Muscle layer of duodenum (tissue), 2 donors: Measurements from ENCODE around the gene NCDN.

Experiments
- H3K27ac ChIP-seq: one replicate; pipeline ENCODE4 v1.7.0; 2013; ENCODE audit warnings: mild to moderate bottlenecking, low read length
- H3K27me3 ChIP-seq: one replicate; pipeline ENCODE4 v1.7.0; 2013; ENCODE audit warnings: low read depth, mild to moderate bottlenecking, control low read depth, low read length
- H3K36me3 ChIP-seq, 2 donors: one replicate each; pipeline ENCODE4 v1.7.0; 2013; ENCODE audit warnings: low read length in 2 of 2, control low read depth in 1 of 2, mild to moderate bottlenecking in 1 of 2; ENCODE audit not compliant: insufficient read depth in 2 of 2, control insufficient read depth in 1 of 2
- H3K4me1 ChIP-seq, 2 donors: one replicate each; pipeline ENCODE4 v1.7.0; 2013; ENCODE audit warnings: low read length in 2 of 2, mild to moderate bottlenecking in 2 of 2, control low read depth in 1 of 2, moderate library complexity in 1 of 2; ENCODE audit not compliant: insufficient read depth in 2 of 2, control insufficient read depth in 1 of 2
- H3K4me3 ChIP-seq, 2 donors: one replicate each; pipeline ENCODE4 v1.7.0; 2013; ENCODE audit warnings: low read length in 2 of 2, low read depth in 1 of 2, mild to moderate bottlenecking in 1 of 2
- H3K9me3 ChIP-seq, 2 donors: one replicate each; pipeline ENCODE4 v1.7.0; 2013; ENCODE audit warnings: low read length in 2 of 2, control low read depth in 1 of 2, mild to moderate bottlenecking in 1 of 2; ENCODE audit not compliant: control insufficient read depth in 1 of 2
- donor health status: healthy.

Gene NCDN, protein sequence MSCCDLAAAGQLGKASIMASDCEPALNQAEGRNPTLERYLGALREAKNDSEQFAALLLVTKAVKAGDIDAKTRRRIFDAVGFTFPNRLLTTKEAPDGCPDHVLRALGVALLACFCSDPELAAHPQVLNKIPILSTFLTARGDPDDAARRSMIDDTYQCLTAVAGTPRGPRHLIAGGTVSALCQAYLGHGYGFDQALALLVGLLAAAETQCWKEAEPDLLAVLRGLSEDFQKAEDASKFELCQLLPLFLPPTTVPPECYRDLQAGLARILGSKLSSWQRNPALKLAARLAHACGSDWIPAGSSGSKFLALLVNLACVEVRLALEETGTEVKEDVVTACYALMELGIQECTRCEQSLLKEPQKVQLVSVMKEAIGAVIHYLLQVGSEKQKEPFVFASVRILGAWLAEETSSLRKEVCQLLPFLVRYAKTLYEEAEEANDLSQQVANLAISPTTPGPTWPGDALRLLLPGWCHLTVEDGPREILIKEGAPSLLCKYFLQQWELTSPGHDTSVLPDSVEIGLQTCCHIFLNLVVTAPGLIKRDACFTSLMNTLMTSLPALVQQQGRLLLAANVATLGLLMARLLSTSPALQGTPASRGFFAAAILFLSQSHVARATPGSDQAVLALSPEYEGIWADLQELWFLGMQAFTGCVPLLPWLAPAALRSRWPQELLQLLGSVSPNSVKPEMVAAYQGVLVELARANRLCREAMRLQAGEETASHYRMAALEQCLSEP

DNA sequence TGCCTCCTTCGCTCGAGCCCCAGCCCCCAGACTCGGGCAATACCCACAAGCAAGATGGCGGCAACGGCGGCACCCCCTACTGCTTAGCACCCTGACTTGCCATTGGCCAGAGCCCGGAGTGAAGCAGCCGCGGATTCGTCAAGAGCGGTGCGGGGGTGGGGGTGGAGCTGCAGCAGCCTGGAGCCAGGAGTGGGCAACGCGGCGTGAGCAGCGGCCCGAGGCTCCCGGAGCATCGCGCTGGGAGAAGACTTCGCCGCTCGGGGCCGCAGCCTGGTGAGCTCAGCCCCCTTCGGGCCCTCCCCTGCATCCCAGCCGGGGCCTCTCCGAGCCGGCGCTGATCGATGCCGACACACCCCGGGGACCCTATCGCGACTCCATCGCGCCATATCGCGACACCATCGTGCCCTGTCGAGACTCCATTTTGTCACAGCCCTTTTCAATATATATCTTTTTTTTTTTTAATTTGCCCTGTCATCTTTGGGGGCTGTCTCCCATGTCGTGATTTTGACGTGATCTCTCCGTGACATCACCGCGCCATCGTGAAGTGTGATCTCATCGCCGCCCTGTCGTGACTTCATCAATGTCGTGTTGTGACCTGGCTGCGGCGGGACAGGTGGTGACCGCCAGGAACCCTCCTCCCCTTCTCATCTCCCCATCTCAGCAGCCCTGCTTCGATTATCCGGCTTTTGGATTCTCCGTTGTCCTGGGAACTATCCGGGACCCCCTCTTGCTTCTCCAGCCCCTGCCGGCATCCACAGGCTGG is at the start of gene NCDN:
Gene NCDN, plus strand, starts transcription at position 189 of the 763 bp plus-strand sequence. Its CDS starts 392 bp downstream, at position 581.
- Histone ChIP-seq H3K27ac (peak within 1 kb of the TSS; percentile 41), H3K4me3 (peak within 1 kb of the TSS; percentile 83 to 96), H3K36me3 (peaks cover 10 to 11% of the 10 kb centered on the region in 2 donors), H3K4me1 (peaks cover 19 to 63% of the 10 kb centered on the region in 2 donors), H3K9me3 (no peaks in the 10 kb centered on the region), H3K27me3 (no peaks in the 10 kb centered on the region)

DNA sequence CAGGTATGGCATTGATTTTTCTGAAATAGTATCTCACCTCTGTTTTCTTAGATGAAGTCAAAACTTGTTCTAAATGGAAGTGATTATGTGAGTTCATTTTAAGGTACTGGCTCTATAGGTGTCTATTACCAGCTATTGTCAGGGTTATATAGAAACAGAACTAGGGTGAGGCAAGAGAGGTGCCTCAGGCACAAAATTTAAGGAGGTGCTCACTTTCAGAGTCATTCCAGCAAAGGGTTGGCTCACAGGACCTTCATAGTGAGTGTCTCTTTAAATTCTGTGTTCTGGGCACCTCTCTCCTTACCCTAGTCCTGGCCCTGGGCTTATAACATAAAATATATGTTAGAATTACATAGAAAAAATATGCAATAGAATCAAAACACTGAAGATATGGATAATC is 49.7 kb upstream of the NCDN start:
- no peaks in the 10 kb centered on the region for H3K9me3 ChIP-seq

DNA sequence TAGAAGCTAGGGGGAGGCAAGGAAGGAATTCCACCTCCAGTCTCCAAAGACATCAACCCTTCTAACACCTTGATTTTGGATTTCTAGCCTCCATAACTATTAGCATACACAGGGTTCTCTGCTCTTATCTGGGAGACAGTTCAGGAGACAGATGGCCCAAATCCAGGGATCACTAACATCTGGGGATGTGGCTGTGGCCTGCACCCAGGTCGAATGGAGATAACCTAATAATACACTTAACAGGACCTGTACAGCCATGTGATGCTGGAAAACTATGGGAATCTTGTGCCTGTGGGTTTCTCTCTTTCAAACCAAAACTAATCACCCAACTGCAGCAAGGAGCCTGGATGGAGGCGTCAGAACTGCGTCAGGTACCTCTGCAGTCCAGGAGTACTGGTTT is 48.0 kb upstream of the NCDN start:
- Histone ChIP-seq H3K9me3 (no peaks in the 10 kb centered on the region), H3K27me3 (no peaks in the 10 kb centered on the region), H3K4me1 (peaks cover 0 to 6% of the 10 kb centered on the region in 2 donors), H3K4me3 (no peak overlapping the region), H3K36me3 (peaks cover 11 to 12% of the 10 kb centered on the region in 2 donors), H3K27ac (no peak overlapping the region)

More for the DNA sequence above, 49.7 kb upstream of the NCDN start:
- Histone ChIP-seq H3K4me1 (peaks cover 0 to 6% of the 10 kb centered on the region in 2 donors), H3K36me3 (peaks cover 11 to 12% of the 10 kb centered on the region in 2 donors), H3K27me3 (no peaks in the 10 kb centered on the region), H3K4me3 (no peak overlapping the region), H3K27ac (no peak overlapping the region)

DNA sequence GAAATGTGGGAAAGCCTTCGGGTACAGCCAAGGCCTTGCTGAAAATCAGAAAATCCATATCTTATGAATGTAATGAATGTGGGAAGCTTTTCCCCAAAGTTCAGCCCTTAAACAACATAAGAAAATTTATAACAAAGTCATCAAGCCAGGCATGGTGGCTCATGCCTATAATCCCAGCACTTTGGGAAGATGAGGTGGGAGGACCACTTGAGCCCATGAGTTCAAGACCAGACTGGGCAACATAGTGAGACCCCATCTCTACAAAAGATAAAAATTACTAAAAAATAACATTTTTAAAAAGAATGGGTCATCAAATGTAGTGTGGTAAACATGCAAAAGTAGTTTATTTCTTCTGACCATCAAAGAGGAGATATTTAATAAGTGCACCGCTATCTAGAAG is 46.3 kb upstream of the NCDN start:
- Histone ChIP-seq H3K4me3 (no peak overlapping the region), H3K4me1 (peaks cover 0 to 6% of the 10 kb centered on the region in 2 donors)

DNA sequence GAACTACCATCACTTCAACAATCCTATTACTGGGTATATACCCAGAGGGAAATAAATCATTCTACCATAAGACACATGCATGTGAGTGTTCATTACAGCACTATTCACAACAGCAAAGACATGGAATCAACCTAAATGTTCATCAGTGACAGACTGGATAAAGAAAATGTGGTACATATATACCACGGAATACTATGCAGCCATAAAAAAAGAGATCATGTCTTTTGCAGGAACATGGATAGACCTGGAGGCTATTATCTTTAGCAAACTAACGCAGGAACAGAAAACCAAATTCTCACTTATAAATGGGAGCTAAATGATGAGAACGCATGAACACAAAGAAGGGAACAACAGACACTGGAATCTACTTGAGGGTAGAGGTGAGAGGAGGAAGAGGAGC is 39.4 kb upstream of the NCDN start:
- Histone ChIP-seq H3K36me3 (no peaks in the 10 kb centered on the region), H3K27me3 (no peaks in the 10 kb centered on the region), H3K4me1 (no peaks in the 10 kb centered on the region), H3K4me3 (no peak overlapping the region), H3K9me3 (peaks cover 0 to 5% of the 10 kb centered on the region in 2 donors), H3K27ac (no peak overlapping the region)

More for the DNA sequence above, 46.3 kb upstream of the NCDN start:
- Histone ChIP-seq H3K9me3 (peaks cover 0 to 5% of the 10 kb centered on the region in 2 donors), H3K27me3 (no peaks in the 10 kb centered on the region), H3K27ac (no peak overlapping the region), H3K36me3 (peaks cover 6% of the 10 kb centered on the region in 2 donors)

DNA sequence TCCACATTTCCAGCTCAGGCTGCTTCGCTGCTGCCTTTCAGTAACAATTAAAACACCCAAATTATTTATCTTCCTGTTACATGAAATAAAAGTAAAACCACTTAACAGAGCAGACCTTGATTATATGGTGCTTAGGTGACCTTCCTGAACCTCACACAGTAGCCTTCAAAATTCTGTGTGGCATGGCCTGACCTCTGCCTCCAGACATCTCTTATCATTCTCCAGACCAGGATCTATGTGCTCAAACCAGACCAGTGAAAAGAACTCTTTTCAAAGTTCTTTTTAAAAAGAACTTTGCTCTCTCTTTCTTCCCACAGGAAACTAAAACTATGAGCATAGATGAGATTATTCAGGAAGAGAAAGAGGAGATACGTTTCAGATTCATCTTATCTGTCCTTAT is 38.2 kb upstream of the NCDN start:
- Histone ChIP-seq H3K4me3 (no peak overlapping the region), H3K9me3 (peaks cover 0 to 5% of the 10 kb centered on the region in 2 donors), H3K27me3 (no peaks in the 10 kb centered on the region), H3K36me3 (no peaks in the 10 kb centered on the region), H3K27ac (no peak overlapping the region), H3K4me1 (no peaks in the 10 kb centered on the region)

DNA sequence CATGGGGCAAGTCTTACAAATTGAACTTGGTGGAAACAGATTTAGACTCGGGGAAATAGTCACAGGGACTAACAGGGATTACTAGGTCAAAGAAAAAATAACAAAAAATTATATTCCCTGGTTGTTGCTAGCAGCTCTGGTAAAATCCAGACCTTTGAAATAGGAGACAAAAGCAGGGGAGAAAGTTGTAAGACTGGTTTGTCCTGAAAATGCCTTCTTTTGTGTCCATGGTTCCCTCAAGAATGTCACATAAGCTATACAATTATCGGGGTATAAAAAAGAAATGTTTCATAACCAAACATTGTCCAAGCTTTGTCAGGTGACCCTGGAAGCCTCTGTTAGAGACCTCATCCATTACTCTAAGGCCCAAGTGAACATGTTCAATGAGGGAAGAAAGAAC is 33.5 kb upstream of the NCDN start:
- Histone ChIP-seq H3K4me1 (no peaks in the 10 kb centered on the region), H3K36me3 (no peaks in the 10 kb centered on the region), H3K9me3 (no peaks in the 10 kb centered on the region), H3K27me3 (no peaks in the 10 kb centered on the region), H3K4me3 (no peak overlapping the region), H3K27ac (no peak overlapping the region)

DNA sequence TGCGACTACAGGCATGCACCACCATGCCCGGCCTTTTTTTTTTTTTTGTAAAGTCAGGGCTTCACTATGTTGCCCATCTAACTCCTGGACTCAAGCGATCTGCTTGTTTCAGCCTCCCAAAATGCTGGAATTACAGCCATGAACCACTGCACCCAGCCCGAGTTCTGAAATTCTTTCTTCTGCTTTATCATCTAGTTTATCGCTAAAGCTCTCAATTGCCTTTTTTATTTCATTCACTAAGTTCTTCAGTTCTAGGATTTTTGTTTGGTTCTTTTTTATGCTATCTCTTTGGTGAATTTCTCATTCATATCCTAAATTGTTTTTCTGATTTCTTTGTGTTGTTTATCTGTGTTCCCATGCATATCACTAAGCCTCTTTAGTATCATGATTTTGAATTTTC is 27.4 kb upstream of the NCDN start:
- Histone ChIP-seq H3K9me3 (no peaks in the 10 kb centered on the region), H3K27me3 (no peaks in the 10 kb centered on the region), H3K27ac (no peak overlapping the region), H3K36me3 (peaks cover 9 to 10% of the 10 kb centered on the region in 2 donors), H3K4me3 (no peak overlapping the region), H3K4me1 (peaks cover 0 to 11% of the 10 kb centered on the region in 2 donors)

DNA sequence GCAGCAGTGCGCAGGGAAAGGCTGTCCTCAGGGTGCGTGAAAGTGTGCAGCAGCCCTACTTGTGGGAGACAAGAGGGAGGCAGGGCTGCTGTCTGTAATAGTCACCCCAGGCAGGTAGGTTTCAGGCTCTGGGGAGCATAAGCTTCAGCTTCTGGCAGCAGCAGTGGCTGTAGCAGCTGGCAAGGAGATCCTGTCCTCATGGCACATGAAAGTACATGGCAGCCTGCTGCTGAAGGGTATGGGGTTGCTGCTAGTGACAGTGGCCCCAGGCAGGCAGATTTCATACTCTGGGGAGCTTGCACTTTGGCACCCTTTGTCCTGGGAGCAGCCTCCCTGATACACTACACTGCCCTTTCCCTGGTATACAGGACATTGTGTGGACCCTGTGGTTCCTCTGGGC is 26.7 kb upstream of the NCDN start:
- Histone ChIP-seq H3K4me3 (no peak overlapping the region), H3K27me3 (no peaks in the 10 kb centered on the region), H3K4me1 (peaks cover 0 to 11% of the 10 kb centered on the region in 2 donors), H3K9me3 (no peaks in the 10 kb centered on the region), H3K27ac (no peak overlapping the region), H3K36me3 (peaks cover 9 to 10% of the 10 kb centered on the region in 2 donors)

DNA sequence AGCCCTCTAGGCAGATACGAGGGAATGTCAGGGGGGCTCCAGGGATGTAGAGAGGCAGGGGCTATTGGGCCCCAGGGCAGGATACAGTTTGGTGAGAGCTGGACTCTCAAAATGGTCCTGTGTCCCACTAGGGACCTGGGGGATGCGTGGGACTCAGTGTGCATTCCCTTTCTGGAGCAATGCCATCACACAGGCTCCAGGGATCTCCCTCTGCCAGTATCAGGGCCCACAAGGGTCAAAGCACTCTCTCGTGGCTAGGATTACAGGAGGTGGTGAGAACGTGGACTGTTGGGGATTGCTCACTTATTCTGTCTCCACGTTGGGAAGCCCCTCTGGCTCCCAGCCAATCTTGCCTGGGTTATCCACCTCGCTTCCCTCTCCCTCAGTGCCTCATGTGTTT is 26.2 kb upstream of the NCDN start:
- Histone ChIP-seq H3K27ac (no peak overlapping the region), H3K9me3 (no peaks in the 10 kb centered on the region), H3K27me3 (no peaks in the 10 kb centered on the region), H3K4me3 (no peak overlapping the region), H3K4me1 (peaks cover 0 to 11% of the 10 kb centered on the region in 2 donors), H3K36me3 (peaks cover 9 to 10% of the 10 kb centered on the region in 2 donors)
